HCT116 (cell line): ENCODE measurements around the gene PPM1F.

ENCODE experiments used
- EZH2 ChIP-seq: fragments of 200-600 bp; sonication (generic); IDR thresholded peaks from 2 replicates; pipeline ENCODE4 v1.6.1; 2017; ENCODE audit warnings: antibody characterized with exemption, mixed run types
- EZH2phosphoT487 ChIP-seq: fragments of 200-600 bp; IDR thresholded peaks from 2 replicates; pipeline ENCODE4 v1.6.1; 2018; ENCODE audit warnings: antibody characterized with exemption, borderline replicate concordance
- POLR2A ChIP-seq: IDR thresholded peaks from 2 replicates; pipeline ENCODE4 v1.7.0; 2011; ENCODE audit warnings: borderline replicate concordance; ENCODE audit not compliant: insufficient read depth, insufficient read length; ENCODE audit errors: extremely low read depth
- SIN3A ChIP-seq: IDR thresholded peaks from 2 replicates; pipeline ENCODE4 v1.6.1; 2012; ENCODE audit warnings: low read depth
- YY1 ChIP-seq: IDR thresholded peaks from 2 replicates; pipeline ENCODE4 v1.6.1; 2011; ENCODE audit warnings: low read length, low read depth, moderate library complexity, mild to moderate bottlenecking; ENCODE audit not compliant: insufficient replicate concordance; ENCODE audit errors: extremely low read depth
- ZNF274 ChIP-seq: fragments of 200-500 bp; sonication (Bioruptor generic); IDR thresholded peaks from 2 replicates; pipeline ENCODE4 v1.6.1; 2014; ENCODE audit warnings: mild to moderate bottlenecking, low read depth, low read length, inconsistent platforms
- TF ChIP-seq, protein P1 (sequence below), 3 experiments: fragments of 200-600 bp in 1 of 3; sonication (generic) in 1 of 3; IDR thresholded peaks in 2 of 3; conservative IDR thresholded peaks in 1 of 3; 2 replicates each; pipeline ENCODE4 v1.5.1; 2012 to 2017; ENCODE audit warnings: low read depth in 2 of 3, low read length in 2 of 3, antibody characterized with exemption in 1 of 3, borderline replicate concordance in 1 of 3, control low read depth in 1 of 3, mild to moderate bottlenecking in 1 of 3, mixed read lengths in 1 of 3, mixed run types in 1 of 3, moderate library complexity in 1 of 3; ENCODE audit not compliant: insufficient read depth in 1 of 3

GRCh38 chr22:21992593-21993237 is 40.1 kb upstream of the PPM1F start:
- TF ChIP-seq EZH2 (no peak), POLR2A (no peak), ZNF274 (no peak), EZH2phosphoT487 (no peak), YY1 (no peak), SIN3A (no peak)
- TF ChIP-seq, protein P1, sequence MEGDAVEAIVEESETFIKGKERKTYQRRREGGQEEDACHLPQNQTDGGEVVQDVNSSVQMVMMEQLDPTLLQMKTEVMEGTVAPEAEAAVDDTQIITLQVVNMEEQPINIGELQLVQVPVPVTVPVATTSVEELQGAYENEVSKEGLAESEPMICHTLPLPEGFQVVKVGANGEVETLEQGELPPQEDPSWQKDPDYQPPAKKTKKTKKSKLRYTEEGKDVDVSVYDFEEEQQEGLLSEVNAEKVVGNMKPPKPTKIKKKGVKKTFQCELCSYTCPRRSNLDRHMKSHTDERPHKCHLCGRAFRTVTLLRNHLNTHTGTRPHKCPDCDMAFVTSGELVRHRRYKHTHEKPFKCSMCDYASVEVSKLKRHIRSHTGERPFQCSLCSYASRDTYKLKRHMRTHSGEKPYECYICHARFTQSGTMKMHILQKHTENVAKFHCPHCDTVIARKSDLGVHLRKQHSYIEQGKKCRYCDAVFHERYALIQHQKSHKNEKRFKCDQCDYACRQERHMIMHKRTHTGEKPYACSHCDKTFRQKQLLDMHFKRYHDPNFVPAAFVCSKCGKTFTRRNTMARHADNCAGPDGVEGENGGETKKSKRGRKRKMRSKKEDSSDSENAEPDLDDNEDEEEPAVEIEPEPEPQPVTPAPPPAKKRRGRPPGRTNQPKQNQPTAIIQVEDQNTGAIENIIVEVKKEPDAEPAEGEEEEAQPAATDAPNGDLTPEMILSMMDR (IDR thresholded peaks at IDR 0.05 in 2 of 3, conservative IDR thresholded peaks at IDR 0.05 in 1 of 3; ENCODE audit: borderline replicate concordance in 1 of 3, insufficient read depth in 1 of 3, low read depth in 2 of 3, low read length in 2 of 3): no peak
